OCI-LY3 (cell line): ENCODE results near the gene VENTX.

Experiments
- EZH2phosphoT487 ChIP-seq: fragments of 200-600 bp; shearing (Covaris generic); IDR thresholded peaks from 2 replicates; pipeline ENCODE4 v1.6.1; 2018; ENCODE audit warnings: antibody characterized with exemption, mixed run types, low read depth
- TF ChIP-seq, protein P1 (sequence below): fragments of 200-600, 300-600 bp; sonication (generic); IDR thresholded peaks from 2 replicates; pipeline ENCODE4 v1.5.1; 2014; ENCODE audit warnings: antibody characterized with exemption, low read length, low read depth

DNA sequence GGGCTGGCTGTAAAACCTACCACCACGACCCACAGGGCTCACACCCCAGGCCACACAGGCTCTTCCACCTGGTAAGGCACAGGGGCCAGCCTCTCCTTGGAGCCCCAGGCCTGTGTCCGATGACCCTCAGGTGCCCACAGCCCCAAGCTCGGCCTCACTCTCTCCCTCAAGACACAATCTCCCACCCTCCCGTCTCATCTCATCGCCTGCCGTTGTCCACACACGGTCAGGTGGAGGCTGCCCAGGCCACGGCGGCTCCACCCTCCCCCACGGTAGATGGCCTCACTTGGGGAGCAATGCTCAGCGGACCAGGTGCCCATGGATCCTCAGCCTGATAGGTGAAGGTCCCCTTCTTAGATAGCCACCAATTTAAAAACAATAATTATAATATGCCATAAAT lies 16.3 kb upstream of the VENTX start:
- TF ChIP-seq, protein P1, sequence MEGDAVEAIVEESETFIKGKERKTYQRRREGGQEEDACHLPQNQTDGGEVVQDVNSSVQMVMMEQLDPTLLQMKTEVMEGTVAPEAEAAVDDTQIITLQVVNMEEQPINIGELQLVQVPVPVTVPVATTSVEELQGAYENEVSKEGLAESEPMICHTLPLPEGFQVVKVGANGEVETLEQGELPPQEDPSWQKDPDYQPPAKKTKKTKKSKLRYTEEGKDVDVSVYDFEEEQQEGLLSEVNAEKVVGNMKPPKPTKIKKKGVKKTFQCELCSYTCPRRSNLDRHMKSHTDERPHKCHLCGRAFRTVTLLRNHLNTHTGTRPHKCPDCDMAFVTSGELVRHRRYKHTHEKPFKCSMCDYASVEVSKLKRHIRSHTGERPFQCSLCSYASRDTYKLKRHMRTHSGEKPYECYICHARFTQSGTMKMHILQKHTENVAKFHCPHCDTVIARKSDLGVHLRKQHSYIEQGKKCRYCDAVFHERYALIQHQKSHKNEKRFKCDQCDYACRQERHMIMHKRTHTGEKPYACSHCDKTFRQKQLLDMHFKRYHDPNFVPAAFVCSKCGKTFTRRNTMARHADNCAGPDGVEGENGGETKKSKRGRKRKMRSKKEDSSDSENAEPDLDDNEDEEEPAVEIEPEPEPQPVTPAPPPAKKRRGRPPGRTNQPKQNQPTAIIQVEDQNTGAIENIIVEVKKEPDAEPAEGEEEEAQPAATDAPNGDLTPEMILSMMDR = no peak
- no peak for TF ChIP-seq EZH2phosphoT487
